Measurements from ENCODE around the gene NMU. TPM values are rescaled to one million over a fixed set of nuclear protein-coding genes. Genes with fewer than 3 reads are reported as not detected.
"Not testable (repeated sequence)": the region's sequence is repeated elsewhere in the genome, so short reads cannot be mapped to it uniquely, and the experiment has no call there.

The NMU gene
- total and polyA plus RNA-seq, 2 of the 4 experiments (the other 2 are of a cell fraction) = not detected

DNA sequence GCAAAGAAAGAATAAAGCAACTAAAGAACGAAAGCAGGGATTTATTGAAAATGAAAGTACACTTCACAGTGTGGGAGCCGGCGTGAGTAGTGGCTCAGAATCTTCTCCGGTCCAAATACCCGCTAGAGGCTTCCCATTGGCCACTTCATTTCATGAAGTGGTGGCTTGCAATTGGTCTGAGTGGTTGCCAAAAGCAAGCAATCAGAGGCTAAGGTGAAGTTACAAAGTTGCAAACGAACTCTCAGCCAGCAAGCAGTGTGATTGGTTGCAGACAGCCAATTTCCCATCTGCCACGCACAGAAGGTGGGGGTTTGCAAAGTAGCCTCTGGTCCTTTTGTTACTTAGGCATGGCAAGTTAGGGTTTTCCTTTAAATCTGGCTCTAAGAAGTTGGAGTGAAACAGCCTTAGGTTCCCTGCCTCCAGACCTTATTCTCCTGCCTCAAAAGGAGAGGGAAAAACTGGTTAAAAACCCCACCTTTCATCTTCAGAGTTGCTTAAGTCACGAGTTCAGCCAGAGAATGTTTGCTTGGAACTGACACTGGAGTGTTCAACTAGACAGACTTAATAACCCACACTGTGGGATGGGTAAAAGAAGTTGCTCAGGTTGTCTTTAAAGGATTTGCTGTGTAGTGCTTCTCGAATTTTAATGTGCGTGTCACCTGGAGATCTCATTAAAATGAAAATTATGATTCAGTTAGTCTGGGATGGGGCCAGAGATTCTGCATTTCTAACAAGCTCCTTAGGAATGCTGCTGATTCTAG, 82.5 kb downstream of the NMU start (continued):
- TF ChIP-seq MXI1 (IDR thresholded peaks at IDR 0.05; ENCODE audit: borderline replicate concordance, low read depth, low read length) = no peak

DNA sequence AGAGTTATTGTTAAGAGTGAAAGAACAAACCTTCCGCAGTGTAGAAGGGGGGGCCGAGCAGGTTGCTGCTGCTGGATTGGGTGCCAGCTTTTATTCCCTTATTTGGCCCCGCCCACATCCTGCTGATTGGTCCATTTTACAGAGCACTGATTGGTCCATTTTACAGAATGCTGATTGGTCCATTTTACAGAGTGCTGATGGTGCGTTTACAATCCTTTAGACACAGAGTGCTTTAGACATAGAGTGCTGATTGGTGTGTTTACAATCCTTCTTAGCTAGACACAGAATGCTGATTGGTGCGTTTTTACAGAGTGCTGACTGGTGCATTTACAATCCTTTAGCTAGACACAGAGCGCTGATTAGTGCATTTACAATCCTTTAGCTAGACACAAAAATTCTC, 84.1 kb downstream of the NMU start:
- H3K18ac ChIP-seq (ENCODE audit: low read depth, low read length); POLR2A ChIA-PET (ENCODE audit: unreplicated experiment); H2BK120ac ChIP-seq (ENCODE audit: low read depth, low read length); H3K4me1 ChIP-seq (ENCODE audit: control insufficient read depth, insufficient read depth, low read length); H2AK9ac ChIP-seq (replicated peaks; ENCODE audit: low read depth, low read length, poor library complexity); H3K9me1 ChIP-seq (ENCODE audit: insufficient read depth, low read length); H3K36me3 ChIP-seq (ENCODE audit: control insufficient read depth, insufficient read depth, low read length); H4K5ac ChIP-seq (ENCODE audit: low read depth, low read length); H4K8ac ChIP-seq (ENCODE audit: low read depth in 2 of 2, low read length in 2 of 2); H3K23ac ChIP-seq (ENCODE audit: low read depth, low read length); H2BK15ac ChIP-seq (ENCODE audit: low read depth, low read length); H2AFZ ChIP-seq (replicated peaks; ENCODE audit: low read length, poor library complexity); BruUV-seq (replicated peaks); ATAC-seq (ENCODE audit: low read depth); H4K91ac ChIP-seq (ENCODE audit: insufficient read depth, low read depth, low read length); H3K27me3 ChIP-seq (ENCODE audit: control insufficient read depth, insufficient read depth, low read length); H4K20me1 ChIP-seq (ENCODE audit: insufficient read depth, low read length); H3K4me3 ChIP-seq (ENCODE audit: insufficient read depth, low read depth, low read length); CTCF ChIA-PET; H3K9me3 ChIP-seq (ENCODE audit: control insufficient read depth, insufficient read depth, low read length); H3K27ac ChIP-seq (ENCODE audit: insufficient read depth, low read length); H3K4me2 ChIP-seq (ENCODE audit: low read depth, low read length); H3K79me1 ChIP-seq (ENCODE audit: low read depth in 1 of 2, low read length in 2 of 2); H3K9ac ChIP-seq (ENCODE audit: low read depth, low read length); H3K14ac ChIP-seq (replicated peaks; ENCODE audit: low read depth, low read length); H3K4ac ChIP-seq (ENCODE audit: low read depth, low read length); dilution Hi-C loops (cut with HindIII; ENCODE audit: low sequenced_read_pairs, unreplicated experiment); H2BK5ac ChIP-seq (ENCODE audit: low read depth, low read length, poor library complexity, severe bottlenecking); DNase-seq; H2AK5ac ChIP-seq (ENCODE audit: low read depth, low read length); H2BK20ac ChIP-seq (ENCODE audit: low read depth, low read length); H3K56ac ChIP-seq (ENCODE audit: extremely low read depth, insufficient read depth, low read length): not testable (repeated sequence)
- peak; percentile 62 for TF ChIP-seq MAFK (IDR thresholded peaks at IDR 0.05; ENCODE audit: low read depth, low read length)
- intact Hi-C loops (cut with micrococcal nuclease) (loop anchor here (5.0 kb wide), 1 partner anchor 580 kb away; no protein-coding TSS in a partner anchor), in situ Hi-C loops (cut with MboI; ENCODE audit: low sequenced_read_pairs) (loop anchor here (5.0 to 25.0 kb wide), 2 partner anchors 205 to 540 kb away; partner anchors contain the start of gene SRD5A3)
- no CpG with 5 or more reads among the region's 6 CpGs for WGBS, 2 experiments (ENCODE audit: extremely low coverage in 2 of 2, insufficient read length in 1 of 2)
